GM21576 (cell line): ENCODE measurements around the gene ZNF311.
"Not testable (repeated sequence)": the region's sequence is repeated elsewhere in the genome, so short reads cannot be mapped to it uniquely, and the experiment has no call there.

Source experiments
- ATAC-seq: cut with Tn5 transposase; IDR thresholded peaks from one replicate; pipeline ENCODE4 v1.9.1; 2021; ENCODE audit warnings: mild to moderate bottlenecking, moderate library complexity; ENCODE audit not compliant: unreplicated experiment

ZNF311 gene

GRCh38 chr6:28956331-28956730, 48.8 kb downstream of the ZNF311 start:
- no peak for ATAC-seq

GRCh38 chr6:28953585-28954258, 51.4 kb downstream of the ZNF311 start:
- no peak for ATAC-seq

- no peak for ATAC-seq
Measured at GRCh38 chr6:28953039-28953584, 52.0 kb downstream of the ZNF311 start.

- ATAC-seq, result not testable (repeated sequence)
Measured at GRCh38 chr6:28949656-28950195, 55.4 kb downstream of the ZNF311 start.

DNA sequence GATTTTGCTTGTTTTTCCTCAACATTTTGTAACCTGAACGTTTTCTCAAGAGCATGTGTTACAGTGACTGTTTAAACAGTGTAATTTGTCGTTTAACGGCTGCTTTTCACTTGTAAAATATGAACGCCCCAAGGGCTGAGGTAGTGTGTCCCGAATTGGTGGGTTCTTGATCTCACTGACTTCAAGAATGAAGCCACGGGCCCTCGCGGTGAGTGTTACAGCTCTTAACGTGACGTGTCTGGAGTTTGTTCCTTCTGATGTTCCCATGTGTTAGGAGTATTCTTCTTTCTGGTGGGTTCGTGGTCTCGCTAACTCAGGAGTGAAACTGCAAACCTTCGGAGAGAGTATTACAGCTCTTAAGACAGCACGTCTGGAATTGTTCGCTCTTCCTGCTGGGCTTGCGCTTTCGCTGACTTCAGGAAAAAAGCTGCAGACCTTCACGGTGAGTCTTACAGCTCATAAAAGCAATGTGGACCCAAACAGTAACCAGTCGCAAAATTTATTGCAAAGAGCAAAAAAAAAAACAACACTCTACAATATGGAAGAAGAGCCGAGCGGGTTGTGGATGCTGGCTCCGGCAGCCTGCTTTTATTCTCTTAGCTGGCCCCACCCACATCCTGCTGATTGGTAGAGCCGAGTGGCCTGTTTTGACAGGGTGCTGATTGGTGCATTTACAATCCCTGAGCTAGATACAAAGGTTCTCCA, 56.2 kb downstream of the ZNF311 start:
- no peak for ATAC-seq

DNA sequence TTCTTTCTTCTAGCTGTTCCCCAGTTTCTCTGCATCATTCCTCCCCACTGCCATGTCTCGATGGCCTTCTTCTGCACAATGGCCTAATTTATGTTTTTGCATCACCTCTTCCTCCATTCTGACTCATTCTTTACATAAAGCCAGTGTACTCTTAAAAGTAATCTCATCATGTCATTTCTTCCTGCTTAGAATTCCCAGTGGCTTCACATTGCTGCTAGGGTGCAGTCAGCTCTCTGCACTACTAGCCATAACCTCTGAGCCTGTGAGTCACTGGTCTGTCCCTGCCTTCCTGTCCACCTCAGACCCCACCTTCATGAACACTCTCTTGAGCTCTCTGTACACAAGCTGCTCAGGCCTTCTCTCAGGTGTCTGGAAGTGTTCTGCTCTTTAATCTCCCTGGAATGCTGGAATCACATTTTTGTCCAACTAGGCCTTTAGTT, 57.3 kb downstream of the ZNF311 start:
- ATAC-seq, result no peak

GRCh38 chr6:28947067-28947765, 57.9 kb downstream of the ZNF311 start:
- ATAC-seq, result no peak

- no peak for ATAC-seq
Measured at GRCh38 chr6:28945349-28945748, 59.8 kb downstream of the ZNF311 start.
